UCSD-AML1 (cell line): Measurements from ENCODE around the gene RRAGD.
"Not testable (repeated sequence)": the region's sequence is repeated elsewhere in the genome, so short reads cannot be mapped to it uniquely, and the experiment has no call there.

Experiments used
- DNase-seq: peaks from one replicate; lab custom pipeline; 2025; ENCODE audit not compliant: unreplicated experiment; lab: John Stamatoyannopoulos, UW

Gene RRAGD

GRCh38 chr6:89411145-89412070, 665 bp downstream of the RRAGD start:
- no peak for DNase-seq

- no peak for DNase-seq
These were observed 1.3 kb downstream of the RRAGD start for GRCh38 chr6:89410788-89411144.

GRCh38 chr6:89410231-89410761, 1.8 kb downstream of the RRAGD start:
- DNase-seq: no peak

- DNase-seq: no peak
These were observed 2.5 kb downstream of the RRAGD start for GRCh38 chr6:89409461-89410035.

DNA sequence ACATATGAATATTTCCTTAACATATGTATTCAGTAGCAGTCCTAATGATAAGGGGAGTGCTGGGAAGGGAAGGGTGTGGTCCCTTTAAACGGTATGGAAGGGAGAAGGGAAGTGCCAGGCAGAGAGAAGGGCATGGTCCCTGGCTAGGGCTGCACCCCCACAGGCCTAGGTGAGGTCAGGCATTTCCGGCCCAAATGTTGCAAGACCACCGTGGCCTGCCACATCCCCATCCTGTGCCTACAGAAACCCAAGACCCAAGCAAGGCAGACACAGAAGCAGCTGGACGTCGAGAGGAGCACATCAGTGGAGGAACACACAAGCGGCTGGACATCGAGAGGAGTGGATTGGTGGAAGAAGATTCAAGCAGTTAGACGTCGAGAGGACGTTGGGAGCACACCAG, 5.9 kb downstream of the RRAGD start:
- no peak for DNase-seq

- no peak for DNase-seq
These were observed 7.6 kb downstream of the RRAGD start for GRCh38 chr6:89404512-89404911.

GRCh38 chr6:89402776-89403175, 9.3 kb downstream of the RRAGD start:
- no peak for DNase-seq

- no peak for DNase-seq
These were observed 11.1 kb downstream of the RRAGD start for GRCh38 chr6:89400912-89401399.

GRCh38 chr6:89400050-89400449, 12.0 kb downstream of the RRAGD start:
- no peak for DNase-seq

DNA sequence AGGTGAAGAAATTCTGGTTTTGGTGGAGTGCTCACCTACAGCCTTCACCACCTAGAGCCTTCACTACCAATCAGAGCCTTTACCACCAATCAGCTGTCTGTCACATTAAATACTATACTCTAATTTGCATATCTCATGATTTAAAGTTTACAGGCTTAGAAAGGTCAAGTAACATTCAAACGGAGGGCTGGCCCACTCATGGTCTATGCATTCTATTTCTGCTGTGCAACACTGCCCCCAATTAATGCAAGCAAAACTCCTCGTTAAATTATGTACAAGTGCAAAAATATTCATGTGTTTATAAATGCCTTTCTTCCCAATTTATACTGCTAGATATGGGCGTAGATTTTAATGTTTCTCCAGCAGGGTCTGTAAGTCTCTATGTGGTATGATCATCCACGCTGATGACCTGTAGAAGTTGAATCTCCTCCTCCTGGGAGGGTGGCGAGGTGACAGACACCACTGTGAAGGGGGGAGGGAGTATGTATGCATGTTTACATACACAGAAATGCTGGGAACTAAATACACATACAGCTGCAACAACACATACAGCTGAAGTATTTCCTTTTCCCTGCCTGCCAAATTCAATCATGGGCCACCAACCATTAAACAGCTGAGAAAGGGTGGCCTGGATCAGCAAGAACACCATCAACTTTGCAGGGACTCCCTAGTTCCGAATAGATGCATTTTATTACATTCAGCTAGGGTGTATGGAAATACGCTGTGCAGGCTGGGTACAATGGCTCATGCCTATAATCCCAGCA, 13.1 kb downstream of the RRAGD start:
- no peak for DNase-seq

- DNase-seq: not testable (repeated sequence)
These were observed 14.2 kb downstream of the RRAGD start for GRCh38 chr6:89397884-89398283.

GRCh38 chr6:89393659-89394058, 18.4 kb downstream of the RRAGD start:
- DNase-seq: no peak

DNA sequence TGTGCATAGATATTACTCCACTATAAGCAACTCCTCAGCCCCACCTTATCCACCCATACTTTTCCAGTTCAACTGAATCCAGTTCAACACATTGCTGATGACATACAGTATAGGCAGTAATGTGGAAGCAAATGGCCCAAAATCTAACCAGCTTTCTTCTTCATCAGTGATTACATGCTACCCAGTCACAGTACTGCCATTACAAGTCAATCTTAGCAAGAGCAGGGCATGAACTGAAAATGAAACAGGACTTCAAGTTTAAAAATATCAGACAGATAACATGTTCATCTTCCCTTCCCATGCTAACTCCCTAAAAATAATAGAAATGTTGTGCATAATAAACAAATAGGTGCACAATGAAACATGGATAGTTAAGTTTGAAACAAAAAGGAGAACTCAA, 19.2 kb downstream of the RRAGD start:
- DNase-seq: no peak

DNA sequence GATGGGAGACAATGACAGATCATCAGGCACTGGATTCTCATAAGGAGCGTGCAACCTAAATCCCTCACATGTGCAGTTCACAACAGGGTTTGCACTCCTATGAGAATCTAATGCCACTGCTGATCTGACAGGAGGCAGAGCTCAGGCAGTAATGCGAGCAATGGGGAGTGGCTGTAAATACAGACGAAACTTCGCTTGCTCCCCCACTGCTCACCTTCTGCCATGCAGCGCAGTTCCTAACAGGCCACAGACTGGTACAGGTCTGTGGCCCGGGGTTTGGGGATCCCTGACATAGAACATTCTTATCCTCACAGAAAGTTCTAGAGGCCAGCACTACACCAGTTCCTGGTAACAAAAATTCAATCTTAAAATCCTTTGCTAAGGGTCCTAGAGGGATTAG, 23.2 kb downstream of the RRAGD start:
- no peak for DNase-seq

DNA sequence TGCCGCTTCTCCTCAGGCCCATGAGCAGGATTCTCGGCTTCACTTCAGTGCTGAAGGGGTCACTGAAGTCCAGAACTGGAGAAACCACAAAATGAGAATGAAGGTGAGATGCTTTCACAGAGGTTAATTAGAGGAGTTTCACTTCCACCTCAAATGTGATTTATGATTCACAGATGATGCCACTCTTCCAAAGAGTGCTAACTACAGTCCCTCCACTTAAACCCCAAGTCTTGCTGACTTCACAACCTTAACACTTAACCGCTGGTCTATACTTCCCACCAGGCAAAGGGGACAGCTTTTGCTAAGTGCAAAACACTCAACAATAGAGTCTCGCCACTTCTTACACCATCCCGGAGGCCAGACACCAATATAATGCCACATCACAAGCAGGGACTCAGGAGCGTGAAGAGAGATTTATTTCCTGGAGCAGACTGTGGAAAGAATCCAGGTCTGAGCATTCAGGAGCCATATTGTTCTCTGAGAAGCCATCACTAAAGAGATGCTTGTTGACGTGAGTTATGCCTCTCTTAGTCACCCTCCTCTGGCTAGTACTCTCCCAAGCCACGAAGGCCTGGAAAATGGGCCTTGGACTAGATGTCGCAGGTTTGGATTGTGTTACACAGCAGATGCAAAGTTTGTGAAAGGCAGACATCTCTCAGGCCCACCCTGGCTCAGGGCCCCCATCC, 24.4 kb downstream of the RRAGD start:
- no peak for DNase-seq

- no peak for DNase-seq
These were observed 25.1 kb downstream of the RRAGD start for GRCh38 chr6:89386917-89387491.

- no peak for DNase-seq
These were observed 26.2 kb downstream of the RRAGD start for GRCh38 chr6:89385846-89386245.

DNA sequence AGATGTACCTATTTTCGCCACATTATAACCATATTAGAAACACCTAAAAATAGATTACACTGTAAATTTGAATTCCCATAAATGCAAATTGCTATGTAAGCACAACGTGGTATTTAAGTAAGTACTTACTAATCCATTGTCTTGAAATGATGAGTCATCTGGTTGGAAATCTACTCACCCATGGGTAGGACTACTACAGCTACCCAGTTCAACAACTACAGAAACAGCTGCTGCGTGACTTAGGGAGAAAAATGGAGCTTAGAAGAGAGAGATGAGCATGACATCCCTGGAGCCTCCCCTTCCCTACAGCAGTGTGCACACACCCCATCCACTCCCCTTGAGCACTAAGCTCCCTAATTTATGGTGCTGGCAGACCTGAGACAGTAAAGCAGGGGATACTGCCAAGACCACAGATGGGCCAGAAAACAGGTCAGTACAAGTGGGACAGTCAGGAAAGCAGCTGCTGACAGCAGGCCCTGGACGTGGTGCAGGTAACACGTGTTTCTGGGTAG, 26.9 kb downstream of the RRAGD start:
- DNase-seq: no peak

- DNase-seq: no peak
These were observed 31.0 kb downstream of the RRAGD start for GRCh38 chr6:89381031-89381430.

- DNase-seq: no peak
These were observed 32.8 kb downstream of the RRAGD start for GRCh38 chr6:89379281-89379680.
